ENCODE measurements around the gene FAM117A.

FAM117A gene

GRCh38 chr17:49708515-49709183 lies 55.3 kb downstream of the FAM117A start:
- peaks cover 51% of the 10 kb centered on the region for H3K4me1 Mint-ChIP-seq
- peak overlapping the region; percentile 100 for H3K27ac Mint-ChIP-seq
- no peaks in the 10 kb centered on the region for H3K27me3 Mint-ChIP-seq
- no peaks in the 10 kb centered on the region for H3K9me3 Mint-ChIP-seq
- H3K4me3 Mint-ChIP-seq = peak overlapping the region; percentile 92
- DNase-seq (no peak), ATAC-seq (peak; percentile 19)

GRCh38 chr17:49707608-49708514 lies 56.1 kb downstream of the FAM117A start, which contains the start of gene SLC35B1:
Gene SLC35B1, minus strand, starts transcription at chr17:49707964. Its CDS starts 131 bp downstream, at chr17:49707833.
- DNase-seq (peak; percentile 97 to 99), ATAC-seq (peak; percentile 99)
- Mint-ChIP-seq H3K4me1 (peaks cover 51% of the 10 kb centered on the region), H3K4me3 (peak within 1 kb of the TSS; percentile 92), H3K27me3 (no peaks in the 10 kb centered on the region), H3K27ac (peak within 1 kb of the TSS; percentile 100), H3K9me3 (no peaks in the 10 kb centered on the region)

GRCh38 chr17:49707246-49707607 lies 56.7 kb downstream of the FAM117A start:
- Mint-ChIP-seq H3K27me3 (no peaks in the 10 kb centered on the region), H3K4me3 (peak overlapping the region; percentile 92), H3K4me1 (peaks cover 51% of the 10 kb centered on the region), H3K9me3 (no peaks in the 10 kb centered on the region), H3K27ac (peak overlapping the region; percentile 100)
- DNase-seq = no peak
- no peak for ATAC-seq

- Mint-ChIP-seq H3K9me3 (no peaks in the 10 kb centered on the region), H3K27me3 (no peaks in the 10 kb centered on the region), H3K4me1 (peaks cover 48% of the 10 kb centered on the region), H3K4me3 (no peak overlapping the region), H3K27ac (no peak overlapping the region)
- ATAC-seq = no peak
- no peak for DNase-seq
Measured at GRCh38 chr17:49705254-49705653, 58.7 kb downstream of the FAM117A start.

- peak in 1 of 2 donors; percentile 35 for DNase-seq
- H3K9me3 Mint-ChIP-seq = no peaks in the 10 kb centered on the region
- no peak overlapping the region for H3K27ac Mint-ChIP-seq
- ATAC-seq = no peak
- no peaks in the 10 kb centered on the region for H3K27me3 Mint-ChIP-seq
- H3K4me1 Mint-ChIP-seq = peaks cover 55% of the 10 kb centered on the region
- H3K4me3 Mint-ChIP-seq = no peak overlapping the region
Measured at GRCh38 chr17:49703557-49704277, 60.2 kb downstream of the FAM117A start.

- DNase-seq = no peak
- Mint-ChIP-seq H3K27ac (peak overlapping the region in 1 of 2 donors; percentile 29), H3K4me3 (no peak overlapping the region), H3K4me1 (peaks cover 44% of the 10 kb centered on the region), H3K9me3 (no peaks in the 10 kb centered on the region), H3K27me3 (no peaks in the 10 kb centered on the region)
- ATAC-seq = no peak
Measured at GRCh38 chr17:49700960-49701359, 63.0 kb downstream of the FAM117A start.

GRCh38 chr17:49699966-49700575 lies 63.9 kb downstream of the FAM117A start:
- H3K27me3 Mint-ChIP-seq = no peaks in the 10 kb centered on the region
- no peaks in the 10 kb centered on the region for H3K9me3 Mint-ChIP-seq
- DNase-seq = no peak
- no peak overlapping the region for H3K4me3 Mint-ChIP-seq
- ATAC-seq = no peak
- H3K4me1 Mint-ChIP-seq = peaks cover 44% of the 10 kb centered on the region
- H3K27ac Mint-ChIP-seq = peak overlapping the region; percentile 7 to 80

- H3K27ac Mint-ChIP-seq = no peak overlapping the region
Measured at GRCh38 chr17:49698005-49698404, 65.9 kb downstream of the FAM117A start.

GRCh38 chr17:49696233-49696761 lies 67.6 kb downstream of the FAM117A start:
- H3K27me3 Mint-ChIP-seq = no peaks in the 10 kb centered on the region
- H3K4me3 Mint-ChIP-seq = peak overlapping the region; percentile 61 to 63
- ATAC-seq = peak; percentile 98
- DNase-seq = peak; percentile 74 to 87
- peak overlapping the region; percentile 63 to 86 for H3K27ac Mint-ChIP-seq
- H3K9me3 Mint-ChIP-seq = no peaks in the 10 kb centered on the region
- H3K4me1 Mint-ChIP-seq = peaks cover 59% of the 10 kb centered on the region

More at GRCh38 chr17:49698005-49698404, 65.9 kb downstream of the FAM117A start:
- no peaks in the 10 kb centered on the region for H3K9me3 Mint-ChIP-seq
- peaks cover 45% of the 10 kb centered on the region for H3K4me1 Mint-ChIP-seq
- ATAC-seq (no peak), DNase-seq (no peak)
- H3K4me3 Mint-ChIP-seq = no peak overlapping the region
- H3K27me3 Mint-ChIP-seq = no peaks in the 10 kb centered on the region

GRCh38 chr17:49695698-49696232 lies 68.2 kb downstream of the FAM117A start:
- ATAC-seq = peak; percentile 49
- Mint-ChIP-seq H3K27ac (peak overlapping the region in 1 of 2 donors; percentile 45), H3K4me3 (peak overlapping the region; percentile 61 to 63), H3K4me1 (peaks cover 64% of the 10 kb centered on the region), H3K9me3 (no peaks in the 10 kb centered on the region), H3K27me3 (no peaks in the 10 kb centered on the region)
- no peak for DNase-seq

- H3K27me3 Mint-ChIP-seq = no peaks in the 10 kb centered on the region
- peak overlapping the region; percentile 61 to 63 for H3K4me3 Mint-ChIP-seq
- H3K9me3 Mint-ChIP-seq = no peaks in the 10 kb centered on the region
- peak overlapping the region in 1 of 2 donors; percentile 45 for H3K27ac Mint-ChIP-seq
- ATAC-seq (peak; percentile 24), DNase-seq (peak; percentile 75 to 77)
- peaks cover 61% of the 10 kb centered on the region for H3K4me1 Mint-ChIP-seq
Measured at GRCh38 chr17:49694847-49695697, 68.9 kb downstream of the FAM117A start.

GRCh38 chr17:49692751-49693150 lies 71.2 kb downstream of the FAM117A start:
- Mint-ChIP-seq H3K4me3 (no peak overlapping the region), H3K9me3 (peaks cover 0 to 9% of the 10 kb centered on the region in 2 donors), H3K27me3 (no peaks in the 10 kb centered on the region), H3K27ac (no peak overlapping the region), H3K4me1 (peaks cover 65% of the 10 kb centered on the region)
- ATAC-seq (no peak), DNase-seq (no peak)

GRCh38 chr17:49691677-49692191 lies 72.2 kb downstream of the FAM117A start:
- ATAC-seq = no peak
- Mint-ChIP-seq H3K9me3 (peaks cover 0 to 9% of the 10 kb centered on the region in 2 donors), H3K27ac (no peak overlapping the region), H3K27me3 (no peaks in the 10 kb centered on the region), H3K4me1 (peaks cover 71% of the 10 kb centered on the region), H3K4me3 (no peak overlapping the region)
- no peak for DNase-seq
